Skeletal muscle satellite cell (primary cell): ENCODE measurements around the gene ATF6B.

Experiments used
- H3K27me3 ChIP-seq: 2 replicates; pipeline ENCODE4 v1.7.0; 2013; ENCODE audit warnings: low read length; ENCODE audit not compliant: control insufficient read depth, insufficient read depth
- H3K36me3 ChIP-seq: 2 replicates; pipeline ENCODE4 v1.7.0; 2013; ENCODE audit warnings: mild to moderate bottlenecking, control low read depth, low read length; ENCODE audit not compliant: insufficient read depth
- H3K4me1 ChIP-seq: 2 replicates; pipeline ENCODE4 v1.7.0; 2013; ENCODE audit warnings: low read length; ENCODE audit not compliant: control insufficient read depth, insufficient read depth
- H3K4me2 ChIP-seq: 2 replicates; pipeline ENCODE4 v1.7.0; 2013; ENCODE audit warnings: mild to moderate bottlenecking, low read length
- H3K4me3 ChIP-seq: 2 replicates; pipeline ENCODE4 v1.7.0; 2013; ENCODE audit warnings: low read length
- H3K9ac ChIP-seq: 2 replicates; pipeline ENCODE4 v1.7.0; 2013; ENCODE audit warnings: mild to moderate bottlenecking, low read depth, low read length, moderate library complexity
- H3K9me3 ChIP-seq: replicated peaks from 2 replicates; pipeline ENCODE4 v1.7.0; 2013; ENCODE audit warnings: mild to moderate bottlenecking, control low read depth, low read length

Gene ATF6B

DNA sequence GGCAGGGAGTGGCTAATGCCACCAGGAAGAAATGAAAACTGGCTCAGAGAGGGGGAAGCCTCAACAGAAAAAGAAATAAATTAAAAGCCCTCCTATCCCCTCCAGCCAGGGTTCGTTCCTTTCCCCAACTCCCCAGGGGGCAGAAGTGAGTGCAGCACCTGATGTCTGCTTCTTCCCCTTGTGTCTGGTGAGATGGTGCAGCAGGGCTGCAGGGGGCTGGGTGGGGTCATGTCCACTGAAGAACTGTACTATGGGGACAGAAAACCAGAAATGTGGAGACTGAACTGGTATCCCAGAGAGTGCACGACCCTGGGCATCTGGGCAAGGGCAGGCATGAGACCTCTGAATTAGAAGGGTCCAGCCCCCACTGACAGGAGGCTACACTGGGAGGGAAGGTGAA lies 40.3 kb upstream of the ATF6B start:
- Histone ChIP-seq H3K27me3 (no peaks in the 10 kb centered on the region), H3K9ac (no peak overlapping the region), H3K4me3 (no peak overlapping the region), H3K4me1 (peaks cover 11% of the 10 kb centered on the region), H3K4me2 (no peak overlapping the region), H3K36me3 (peaks cover 29% of the 10 kb centered on the region), H3K9me3 (no peaks in the 10 kb centered on the region)

- H3K27me3 ChIP-seq = no peaks in the 10 kb centered on the region
- no peak overlapping the region for H3K4me2 ChIP-seq
- H3K36me3 ChIP-seq = peaks cover 29% of the 10 kb centered on the region
- H3K4me1 ChIP-seq = peaks cover 11% of the 10 kb centered on the region
- H3K4me3 ChIP-seq = no peak overlapping the region
- H3K9ac ChIP-seq = no peak overlapping the region
- no peaks in the 10 kb centered on the region for H3K9me3 ChIP-seq
Observed at GRCh38 chr6:32167761-32168262, 39.8 kb upstream of the ATF6B start.

GRCh38 chr6:32167154-32167760 lies 39.2 kb upstream of the ATF6B start:
- no peaks in the 10 kb centered on the region for H3K9me3 ChIP-seq
- H3K4me1 ChIP-seq = peaks cover 11% of the 10 kb centered on the region
- H3K36me3 ChIP-seq = peaks cover 29% of the 10 kb centered on the region
- H3K4me2 ChIP-seq = no peak overlapping the region
- H3K27me3 ChIP-seq = no peaks in the 10 kb centered on the region
- no peak overlapping the region for H3K9ac ChIP-seq
- H3K4me3 ChIP-seq = no peak overlapping the region

DNA sequence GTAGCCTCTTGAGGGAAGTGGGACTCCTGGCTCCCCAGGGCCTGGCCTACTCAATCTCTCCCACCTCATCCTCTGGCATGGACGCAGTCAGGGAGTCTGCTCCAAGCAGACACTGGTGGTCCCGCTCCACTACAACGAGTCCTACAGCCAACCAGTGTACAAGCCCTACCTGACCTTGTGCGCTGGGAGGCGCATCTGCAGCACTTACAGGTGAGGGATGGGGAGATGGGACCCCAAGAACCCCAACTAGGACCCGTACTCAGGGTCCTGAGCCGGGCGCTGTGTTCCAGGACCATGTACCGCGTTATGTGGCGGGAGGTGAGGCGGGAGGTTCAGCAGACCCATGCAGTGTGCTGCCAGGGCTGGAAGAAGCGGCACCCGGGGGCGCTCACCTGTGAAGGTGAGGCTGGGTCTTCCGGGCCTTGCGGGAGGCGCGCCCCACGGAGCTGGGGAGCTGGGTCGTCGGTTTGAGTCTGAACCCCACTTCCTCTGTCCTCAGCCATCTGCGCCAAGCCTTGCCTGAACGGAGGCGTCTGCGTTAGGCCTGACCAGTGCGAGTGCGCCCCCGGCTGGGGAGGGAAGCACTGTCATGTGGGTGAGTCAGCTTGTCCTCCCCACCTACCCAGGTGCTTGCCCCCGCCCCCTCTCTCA lies 38.5 kb upstream of the ATF6B start:
- H3K4me3 ChIP-seq = no peak overlapping the region
- peaks cover 29% of the 10 kb centered on the region for H3K36me3 ChIP-seq
- H3K27me3 ChIP-seq = no peaks in the 10 kb centered on the region
- no peak overlapping the region for H3K4me2 ChIP-seq
- no peak overlapping the region for H3K9ac ChIP-seq
- no peaks in the 10 kb centered on the region for H3K9me3 ChIP-seq
- peaks cover 11% of the 10 kb centered on the region for H3K4me1 ChIP-seq

DNA sequence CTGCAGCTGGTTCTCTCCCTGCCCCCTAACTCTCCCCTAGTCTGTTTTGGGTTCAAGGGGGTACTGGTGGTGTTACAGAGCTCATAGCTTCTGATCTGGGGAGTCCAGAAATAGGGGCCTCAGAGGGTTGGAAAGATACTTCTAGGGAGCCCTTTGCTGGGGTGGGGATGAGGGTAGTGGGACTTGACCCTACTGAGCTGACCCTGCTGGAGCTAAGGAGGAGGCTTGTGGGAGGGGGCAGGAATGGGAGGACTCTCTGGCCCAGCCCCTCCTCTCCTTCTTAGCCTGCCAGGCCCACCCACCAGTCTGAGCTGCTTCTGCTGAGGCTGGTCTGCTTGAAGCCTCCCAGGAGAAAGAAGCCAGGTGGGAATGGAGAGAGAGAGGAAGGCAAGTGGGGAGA lies 36.2 kb upstream of the ATF6B start, which contains the start of gene EGFL8:
Gene EGFL8 (plus strand): TSS at position 301 of the 400 bp plus-strand sequence. CDS start 1,571 bp downstream, outside the sequence.
- H3K4me2 ChIP-seq = no peak within 1 kb of the TSS
- peaks cover 10% of the 10 kb centered on the region for H3K36me3 ChIP-seq
- H3K9me3 ChIP-seq = no peaks in the 10 kb centered on the region
- no peak within 1 kb of the TSS for H3K4me3 ChIP-seq
- peaks cover 11% of the 10 kb centered on the region for H3K4me1 ChIP-seq
- no peaks in the 10 kb centered on the region for H3K27me3 ChIP-seq
- H3K9ac ChIP-seq = no peak within 1 kb of the TSS

GRCh38 chr6:32163559-32164258 lies 35.7 kb upstream of the ATF6B start:
- Histone ChIP-seq H3K27me3 (no peaks in the 10 kb centered on the region), H3K9me3 (no peaks in the 10 kb centered on the region), H3K36me3 (peaks cover 10% of the 10 kb centered on the region), H3K9ac (no peak overlapping the region), H3K4me1 (peaks cover 5% of the 10 kb centered on the region), H3K4me2 (no peak overlapping the region), H3K4me3 (no peak overlapping the region)

- H3K9ac ChIP-seq = no peak overlapping the region
- H3K36me3 ChIP-seq = peaks cover 18% of the 10 kb centered on the region
- H3K4me2 ChIP-seq = no peak overlapping the region
- no peak overlapping the region for H3K4me3 ChIP-seq
- peaks cover 16% of the 10 kb centered on the region for H3K4me1 ChIP-seq
- no peaks in the 10 kb centered on the region for H3K27me3 ChIP-seq
- H3K9me3 ChIP-seq = no peaks in the 10 kb centered on the region
Observed at GRCh38 chr6:32158052-32158451, 30.0 kb upstream of the ATF6B start.

GRCh38 chr6:32156891-32157290 lies 28.8 kb upstream of the ATF6B start:
- Histone ChIP-seq H3K36me3 (peaks cover 18% of the 10 kb centered on the region), H3K27me3 (no peaks in the 10 kb centered on the region), H3K4me2 (no peak overlapping the region), H3K4me3 (no peak overlapping the region), H3K9ac (no peak overlapping the region), H3K4me1 (peaks cover 28% of the 10 kb centered on the region), H3K9me3 (no peaks in the 10 kb centered on the region)

DNA sequence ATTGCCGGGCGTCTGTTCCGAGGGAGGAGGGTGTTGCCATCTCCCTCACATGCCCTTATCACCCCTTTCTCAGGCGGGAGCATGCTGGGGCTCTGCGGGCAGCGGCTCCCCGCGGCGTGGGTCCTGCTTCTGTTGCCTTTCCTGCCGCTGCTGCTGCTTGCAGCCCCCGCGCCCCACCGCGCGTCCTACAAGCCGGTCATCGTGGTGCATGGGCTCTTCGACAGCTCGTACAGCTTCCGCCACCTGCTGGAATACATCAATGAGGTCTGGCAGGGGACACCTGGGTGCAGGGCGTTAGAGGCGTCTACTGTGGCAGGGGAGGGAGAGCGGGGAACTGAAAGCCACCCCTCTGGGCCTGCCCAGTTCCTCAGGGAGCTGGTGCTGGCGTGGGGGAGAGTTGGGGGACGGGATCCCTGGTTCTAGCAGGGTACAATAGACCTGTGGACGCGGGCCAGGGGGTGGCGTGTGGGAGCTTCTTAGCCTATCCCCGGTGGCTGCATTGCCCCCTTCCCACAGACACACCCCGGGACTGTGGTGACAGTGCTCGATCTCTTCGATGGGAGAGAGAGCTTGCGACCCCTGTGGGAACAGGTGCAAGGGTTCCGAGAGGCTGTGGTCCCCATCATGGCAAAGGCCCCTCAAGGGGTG lies 26.6 kb upstream of the ATF6B start:
- H3K4me3 ChIP-seq = peak overlapping the region; percentile 86
- H3K4me1 ChIP-seq = peaks cover 28% of the 10 kb centered on the region
- peak overlapping the region; percentile 82 for H3K9ac ChIP-seq

DNA sequence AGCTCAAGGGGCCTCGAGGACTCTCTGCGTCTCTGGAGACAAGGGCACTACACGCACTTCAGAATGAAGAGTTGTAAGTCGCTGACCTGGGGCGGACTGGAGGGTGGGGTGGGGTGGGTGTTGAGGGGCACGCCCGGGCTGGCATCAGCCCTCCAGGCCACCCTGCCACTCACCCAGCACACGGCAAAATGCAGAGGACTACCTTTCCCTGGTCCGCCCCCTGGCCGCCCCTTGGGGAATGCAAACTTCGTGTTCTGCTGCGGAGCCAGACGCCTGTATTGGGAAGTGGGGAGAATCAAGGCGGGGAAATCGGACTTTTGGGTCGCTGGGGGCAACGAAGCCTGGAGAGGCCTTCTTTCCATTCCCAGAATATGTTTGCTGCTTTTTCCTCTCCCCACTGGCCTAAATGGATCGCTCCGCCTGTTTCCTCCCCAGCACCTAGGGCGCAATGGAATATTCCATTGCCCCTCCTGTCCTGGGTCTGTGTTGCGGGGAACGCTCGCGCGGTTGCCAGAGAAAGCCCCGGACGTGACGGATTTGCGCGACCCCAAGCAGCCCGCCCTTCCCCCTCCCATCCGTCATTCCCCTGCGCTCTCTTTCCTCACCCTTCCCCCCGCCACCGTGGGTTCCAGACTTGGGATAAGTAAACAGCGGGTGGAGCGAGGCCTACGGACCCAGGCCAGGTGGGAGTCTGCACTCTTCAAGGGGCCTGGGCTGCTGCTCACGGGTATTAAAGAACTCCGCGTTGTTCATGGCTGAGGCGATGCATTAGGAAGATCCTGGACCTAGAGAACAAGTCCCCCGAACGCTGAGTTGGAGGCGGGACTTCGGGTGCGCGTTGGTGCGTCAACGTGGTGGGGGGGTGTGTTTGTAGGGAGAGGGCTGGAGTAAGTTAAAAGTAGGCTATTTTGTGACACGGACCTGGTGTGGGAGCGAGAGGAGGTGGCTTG lies 25.8 kb upstream of the ATF6B start, which contains the start of gene PPT2:
Gene PPT2 (plus strand): TSS at position 578 of the 950 bp plus-strand sequence. CDS start 454 bp downstream, outside the sequence.
- Histone ChIP-seq H3K4me3 (peak within 1 kb of the TSS; percentile 86), H3K4me1 (peaks cover 28% of the 10 kb centered on the region), H3K36me3 (peaks cover 18% of the 10 kb centered on the region), H3K27me3 (peaks cover 9% of the 10 kb centered on the region), H3K4me2 (peak within 1 kb of the TSS; percentile 94), H3K9me3 (no peaks in the 10 kb centered on the region), H3K9ac (peak within 1 kb of the TSS; percentile 82)

More for the DNA sequence above, 26.6 kb upstream of the ATF6B start:
- peaks cover 18% of the 10 kb centered on the region for H3K36me3 ChIP-seq
- no peaks in the 10 kb centered on the region for H3K9me3 ChIP-seq
- H3K4me2 ChIP-seq = peak overlapping the region; percentile 94
- H3K27me3 ChIP-seq = peaks cover 6% of the 10 kb centered on the region
